GM12801 (cell line): ENCODE data around the gene BCAS3.

Experiments
- TF ChIP-seq, protein P1 (sequence below): IDR thresholded peaks from one replicate; pipeline ENCODE4 v1.5.1; 2011; ENCODE audit warnings: control low read depth; ENCODE audit not compliant: insufficient read length; ENCODE audit errors: extremely low read depth

Gene BCAS3

DNA sequence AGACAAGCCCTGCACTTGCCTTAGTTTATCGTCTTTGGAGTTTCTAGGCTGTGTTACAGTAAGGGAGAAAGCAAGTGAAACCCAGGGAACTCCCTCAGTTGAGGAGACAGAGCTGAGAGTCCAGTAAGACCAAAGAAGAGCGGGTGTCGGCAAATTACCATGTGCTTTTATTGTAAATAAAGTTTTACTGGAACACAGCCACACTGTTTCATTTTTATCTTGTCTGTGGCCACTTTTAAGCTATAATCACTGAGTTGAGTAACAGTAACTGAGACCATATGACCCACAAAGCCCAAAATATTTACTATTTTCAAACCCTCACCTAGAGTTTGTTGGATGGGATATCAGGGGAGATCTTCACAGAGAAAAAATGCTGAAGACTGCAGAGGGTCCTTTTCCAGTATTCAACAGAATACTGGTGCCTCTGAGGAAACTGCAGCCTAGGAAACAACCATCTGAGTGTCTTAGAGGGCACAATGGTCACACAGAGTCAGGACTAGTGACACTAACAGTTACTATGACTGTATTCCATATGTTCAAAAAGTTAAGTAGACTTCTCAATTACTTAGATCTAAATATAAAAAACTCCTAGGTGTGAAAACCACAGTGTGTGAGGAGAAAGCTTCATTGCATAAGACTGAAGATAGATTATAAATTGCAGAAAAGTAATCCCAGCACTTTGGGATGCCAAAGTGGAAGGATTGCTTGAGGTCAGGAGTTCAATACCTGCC lies 370.9 kb downstream of the BCAS3 start:
- TF ChIP-seq, protein P1, sequence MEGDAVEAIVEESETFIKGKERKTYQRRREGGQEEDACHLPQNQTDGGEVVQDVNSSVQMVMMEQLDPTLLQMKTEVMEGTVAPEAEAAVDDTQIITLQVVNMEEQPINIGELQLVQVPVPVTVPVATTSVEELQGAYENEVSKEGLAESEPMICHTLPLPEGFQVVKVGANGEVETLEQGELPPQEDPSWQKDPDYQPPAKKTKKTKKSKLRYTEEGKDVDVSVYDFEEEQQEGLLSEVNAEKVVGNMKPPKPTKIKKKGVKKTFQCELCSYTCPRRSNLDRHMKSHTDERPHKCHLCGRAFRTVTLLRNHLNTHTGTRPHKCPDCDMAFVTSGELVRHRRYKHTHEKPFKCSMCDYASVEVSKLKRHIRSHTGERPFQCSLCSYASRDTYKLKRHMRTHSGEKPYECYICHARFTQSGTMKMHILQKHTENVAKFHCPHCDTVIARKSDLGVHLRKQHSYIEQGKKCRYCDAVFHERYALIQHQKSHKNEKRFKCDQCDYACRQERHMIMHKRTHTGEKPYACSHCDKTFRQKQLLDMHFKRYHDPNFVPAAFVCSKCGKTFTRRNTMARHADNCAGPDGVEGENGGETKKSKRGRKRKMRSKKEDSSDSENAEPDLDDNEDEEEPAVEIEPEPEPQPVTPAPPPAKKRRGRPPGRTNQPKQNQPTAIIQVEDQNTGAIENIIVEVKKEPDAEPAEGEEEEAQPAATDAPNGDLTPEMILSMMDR: no peak

DNA sequence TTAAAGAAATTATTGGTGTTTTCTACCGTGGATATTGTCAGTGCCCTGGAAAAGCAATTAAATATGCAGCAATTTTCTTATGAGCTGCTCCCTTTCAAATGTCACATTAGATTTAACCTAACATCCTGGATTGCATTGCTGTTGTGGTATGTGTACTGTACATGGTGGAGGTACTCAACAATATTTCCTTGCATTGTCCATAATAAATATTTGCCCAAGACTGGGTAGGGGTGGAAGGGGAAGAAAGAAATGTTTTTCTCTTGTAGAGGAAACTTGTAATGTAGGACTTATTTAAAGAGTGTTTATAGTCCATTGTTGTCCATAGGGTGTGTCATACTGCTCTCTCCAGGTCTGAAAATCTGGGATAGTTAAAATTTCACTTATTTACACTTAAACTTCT lies 375.8 kb downstream of the BCAS3 start:
- TF ChIP-seq, protein P1: no peak

DNA sequence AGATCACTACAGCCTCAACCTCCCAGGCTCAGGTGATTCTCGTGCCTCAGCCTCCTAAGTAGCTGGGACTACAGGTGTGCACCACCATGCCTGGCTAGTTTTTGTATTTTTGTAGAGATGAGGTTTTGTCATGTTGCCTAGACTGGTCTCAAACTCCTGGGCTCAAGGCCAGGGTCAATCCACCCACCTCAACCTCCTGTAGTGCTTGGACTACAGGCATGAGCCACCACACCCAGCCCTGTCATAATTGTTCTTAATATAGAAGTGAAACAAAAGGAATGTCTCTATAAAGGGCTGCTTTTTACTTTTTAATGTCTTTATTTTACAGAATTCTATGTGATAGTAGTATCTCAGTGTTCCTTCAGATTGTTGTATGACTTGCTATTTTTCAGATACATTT lies 376.8 kb downstream of the BCAS3 start:
- TF ChIP-seq, protein P1: no peak

DNA sequence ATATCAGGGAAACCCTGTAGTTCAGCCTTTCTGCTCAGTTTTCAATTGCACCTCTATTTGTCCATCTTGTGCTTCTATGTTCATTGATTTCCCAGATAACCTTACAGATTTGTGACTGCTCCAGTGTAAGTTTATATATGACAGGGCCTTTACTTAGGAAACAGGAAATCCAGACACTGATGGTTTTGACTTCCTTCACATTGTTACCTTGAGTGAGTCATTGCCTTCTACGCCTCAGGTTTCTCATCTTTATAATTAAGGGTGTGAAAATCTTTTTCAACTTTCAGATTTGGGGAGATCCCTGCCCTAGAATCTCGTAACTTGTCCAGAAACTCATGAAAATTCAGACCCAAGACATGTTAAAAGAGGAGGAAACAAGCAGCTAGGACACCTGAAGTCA lies 379.6 kb downstream of the BCAS3 start:
- TF ChIP-seq, protein P1: no peak

DNA sequence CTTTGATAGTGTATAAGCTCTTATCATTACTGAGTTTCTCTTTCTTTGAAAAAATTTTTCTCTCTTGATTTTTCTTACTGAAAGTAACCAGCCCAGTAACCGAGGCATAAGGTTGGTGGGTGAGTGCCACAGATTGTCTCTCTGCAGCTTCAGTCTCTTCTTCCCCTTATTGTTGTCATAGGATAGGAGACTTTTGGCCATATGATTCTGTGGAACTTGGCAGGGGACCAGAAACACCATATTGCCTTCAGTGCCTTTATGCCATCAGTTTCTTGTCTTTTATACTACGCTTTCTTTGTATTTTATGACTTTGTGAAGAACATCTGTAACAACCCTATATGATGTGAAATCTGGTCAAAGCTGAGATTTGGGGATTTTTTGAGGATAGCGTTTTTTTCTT lies 380.4 kb downstream of the BCAS3 start:
- TF ChIP-seq, protein P1: no peak

DNA sequence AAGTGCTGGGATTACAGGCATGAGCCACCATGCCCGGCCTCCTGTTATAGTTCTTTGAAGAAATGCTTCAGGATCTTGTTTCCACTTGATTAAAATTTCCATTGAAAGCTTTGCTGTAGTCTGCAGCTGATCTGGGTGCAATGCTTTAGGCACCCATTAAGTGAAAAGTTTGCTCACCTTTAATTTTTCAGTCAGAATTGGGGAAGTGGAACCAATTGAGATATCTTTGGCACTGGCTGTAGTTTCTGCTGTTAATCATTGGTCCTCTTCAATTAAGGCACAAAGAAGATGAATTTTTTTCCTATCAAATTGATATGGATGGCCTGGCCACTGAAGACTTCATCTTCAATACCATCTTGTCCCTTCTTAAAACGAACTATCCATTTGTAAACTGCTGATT lies 385.9 kb downstream of the BCAS3 start:
- TF ChIP-seq, protein P1: no peak

DNA sequence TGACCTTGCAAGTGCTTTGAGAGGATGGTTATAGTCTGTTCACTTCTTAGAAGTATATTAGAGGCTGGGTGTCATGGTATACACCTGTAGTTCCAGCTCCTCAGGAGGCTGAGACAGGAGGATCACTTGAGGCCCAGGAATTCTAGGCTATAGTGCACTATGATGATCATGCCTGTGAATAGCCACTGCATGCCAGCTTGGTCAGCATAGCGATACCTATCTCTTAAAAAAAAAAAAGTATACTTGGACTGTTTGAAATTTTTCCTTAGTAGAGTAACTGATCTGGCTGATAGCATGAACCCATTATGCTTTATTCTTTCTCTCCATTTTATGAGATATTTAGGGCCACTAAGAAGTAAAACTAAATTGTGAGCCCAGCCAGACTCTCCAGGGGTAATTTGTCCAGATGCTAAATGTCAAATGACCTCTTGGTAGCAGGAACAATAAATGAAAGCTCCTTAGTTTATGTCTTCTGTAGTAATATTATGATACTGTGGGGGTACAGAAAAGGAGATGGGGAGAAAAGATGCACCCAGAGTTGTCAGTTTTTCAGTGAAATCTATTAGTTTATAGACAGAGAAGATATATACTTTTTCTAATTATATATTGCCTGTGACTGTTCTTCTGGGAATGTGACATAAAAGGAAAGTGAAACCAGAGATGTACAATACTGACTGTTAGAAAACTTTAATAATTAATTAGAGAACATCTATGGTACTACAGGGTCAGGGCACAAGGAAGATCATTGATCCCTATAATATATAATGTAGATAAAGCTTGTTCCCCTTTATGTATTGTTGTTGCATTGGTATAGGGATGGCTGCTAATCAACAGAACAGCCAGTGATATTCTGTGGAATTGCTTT lies 386.7 kb downstream of the BCAS3 start:
- TF ChIP-seq, protein P1: no peak
